ENCODE data around the gene CYP2A6.

CYP2A6 gene

GRCh38 chr19:40803170-40803856, 46.9 kb downstream of the CYP2A6 start:
- TF ChIP-seq CTCF (IDR thresholded peaks at IDR 0.05; ENCODE audit: insufficient read depth, low read depth, low read length, missing control alignments), result no peak
- H3K4me3 ChIP-seq (ENCODE audit: low read depth, low read length), result no peak overlapping the region; the same call in none of the 2 replicates
- DNase-seq (ENCODE audit: low read depth), result no peak

GRCh38 chr19:40802300-40803169, 47.7 kb downstream of the CYP2A6 start:
- no peak for DNase-seq (ENCODE audit: low read depth)
- TF ChIP-seq CTCF (IDR thresholded peaks at IDR 0.05; ENCODE audit: insufficient read depth, low read depth, low read length, missing control alignments), result no peak
- peak overlapping the region; percentile 34 for H3K4me3 ChIP-seq (ENCODE audit: low read depth, low read length)

GRCh38 chr19:40801426-40802299, 48.6 kb downstream of the CYP2A6 start:
- TF ChIP-seq CTCF (IDR thresholded peaks at IDR 0.05; ENCODE audit: insufficient read depth, low read depth, low read length, missing control alignments), result no peak
- peak overlapping the region; percentile 34 for H3K4me3 ChIP-seq (ENCODE audit: low read depth, low read length)
- DNase-seq (ENCODE audit: low read depth), result no peak

- H3K4me3 ChIP-seq (ENCODE audit: low read depth, low read length), result no peak overlapping the region
- no peak for DNase-seq (ENCODE audit: low read depth)
These were observed 49.3 kb downstream of the CYP2A6 start for GRCh38 chr19:40800997-40801377.

GRCh38 chr19:40800339-40800996, 49.8 kb downstream of the CYP2A6 start:
- DNase-seq (ENCODE audit: low read depth), result no peak
- peak overlapping the region; percentile 89 for H3K4me3 ChIP-seq (ENCODE audit: low read depth, low read length)

More at GRCh38 chr19:40800997-40801377, 49.3 kb downstream of the CYP2A6 start:
- no peak for TF ChIP-seq CTCF (IDR thresholded peaks at IDR 0.05; ENCODE audit: insufficient read depth, low read depth, low read length, missing control alignments)

More at GRCh38 chr19:40800339-40800996, 49.8 kb downstream of the CYP2A6 start:
- TF ChIP-seq CTCF (IDR thresholded peaks at IDR 0.05; ENCODE audit: insufficient read depth, low read depth, low read length, missing control alignments), result no peak
